ENCODE results near the gene IQCK. TPM values are rescaled to one million over a fixed set of nuclear protein-coding genes. Genes with fewer than 3 reads are reported as not detected.

Gene IQCK
- total RNA-seq, 1 donor from 2014 or later: 3.2 TPM

GRCh38 chr16:19810817-19811731, 93.0 kb downstream of the IQCK start:
- ATAC-seq (ENCODE audit: low read depth) (no peak), DNase-seq (no peak)
- POLR2A ChIA-PET: no interaction called here
- no peak for TF ChIP-seq CTCF (IDR thresholded peaks at IDR 0.05)
- H3K9me3 Mint-ChIP-seq: peaks cover 8% of the 10 kb centered on the region
- H3K36me3 Mint-ChIP-seq (ENCODE audit: low read depth): no peaks in the 10 kb centered on the region
- CTCF ChIA-PET: no interaction called here
- H3K4me3 Mint-ChIP-seq: no peak overlapping the region
- no peaks in the 10 kb centered on the region for H3K4me1 Mint-ChIP-seq
- H3K27me3 Mint-ChIP-seq: peaks cover 2% of the 10 kb centered on the region
- H3K27ac Mint-ChIP-seq: no peak overlapping the region
- intact Hi-C loops (cut with micrococcal nuclease): no loop called here

- H3K9me3 Mint-ChIP-seq: peaks cover 7% of the 10 kb centered on the region
- H3K27me3 Mint-ChIP-seq: peaks cover 2% of the 10 kb centered on the region
- CTCF ChIA-PET: no interaction called here
- no peak overlapping the region for H3K4me3 Mint-ChIP-seq
- TF ChIP-seq CTCF (IDR thresholded peaks at IDR 0.05): no peak
- ATAC-seq (ENCODE audit: low read depth) (no peak), DNase-seq (no peak)
- POLR2A ChIA-PET: no interaction called here
- H3K4me1 Mint-ChIP-seq: no peaks in the 10 kb centered on the region
- no peak overlapping the region for H3K27ac Mint-ChIP-seq
- no peaks in the 10 kb centered on the region for H3K36me3 Mint-ChIP-seq (ENCODE audit: low read depth)
- intact Hi-C loops (cut with micrococcal nuclease): no loop called here
Measured at GRCh38 chr16:19812986-19813385, 94.9 kb downstream of the IQCK start.

GRCh38 chr16:19815418-19815817, 97.3 kb downstream of the IQCK start:
- H3K36me3 Mint-ChIP-seq (ENCODE audit: low read depth): no peaks in the 10 kb centered on the region
- no peak for DNase-seq
- ATAC-seq (ENCODE audit: low read depth): no peak
- ChIA-PET CTCF (no interaction called here), POLR2A (no interaction called here)
- H3K27me3 Mint-ChIP-seq: no peaks in the 10 kb centered on the region
- no peak overlapping the region for H3K4me3 Mint-ChIP-seq
- H3K9me3 Mint-ChIP-seq: peaks cover 7% of the 10 kb centered on the region
- H3K4me1 Mint-ChIP-seq: no peaks in the 10 kb centered on the region
- TF ChIP-seq CTCF (IDR thresholded peaks at IDR 0.05): no peak
- intact Hi-C loops (cut with micrococcal nuclease): no loop called here
- H3K27ac Mint-ChIP-seq: no peak overlapping the region

GRCh38 chr16:19817122-19817521, 99.1 kb downstream of the IQCK start:
- Mint-ChIP-seq H3K9me3 (peaks cover 7% of the 10 kb centered on the region), H3K27me3 (no peaks in the 10 kb centered on the region), H3K36me3 (ENCODE audit: low read depth) (no peaks in the 10 kb centered on the region), H3K4me3 (no peak overlapping the region), H3K27ac (no peak overlapping the region), H3K4me1 (no peaks in the 10 kb centered on the region)
- DNase-seq (no peak), ATAC-seq (ENCODE audit: low read depth) (no peak)
- CTCF ChIA-PET: no interaction called here
- intact Hi-C loops (cut with micrococcal nuclease): no loop called here
- TF ChIP-seq CTCF (IDR thresholded peaks at IDR 0.05): no peak
- POLR2A ChIA-PET: no interaction called here

GRCh38 chr16:19817875-19818274, 99.8 kb downstream of the IQCK start:
- DNase-seq (no peak), ATAC-seq (ENCODE audit: low read depth) (no peak)
- Mint-ChIP-seq H3K27ac (no peak overlapping the region), H3K36me3 (ENCODE audit: low read depth) (no peaks in the 10 kb centered on the region), H3K4me3 (no peak overlapping the region), H3K9me3 (peaks cover 7% of the 10 kb centered on the region), H3K27me3 (no peaks in the 10 kb centered on the region), H3K4me1 (no peaks in the 10 kb centered on the region)
- intact Hi-C loops (cut with micrococcal nuclease): no loop called here
- POLR2A ChIA-PET: no interaction called here
- TF ChIP-seq CTCF (IDR thresholded peaks at IDR 0.05): no peak
- CTCF ChIA-PET: no interaction called here
